Caki2 (cell line): ENCODE results near the gene TAF3. TPM values are rescaled to one million over a fixed set of nuclear protein-coding genes. Genes with fewer than 3 reads are reported as not detected.
"Not testable (repeated sequence)": the region's sequence is repeated elsewhere in the genome, so short reads cannot be mapped to it uniquely, and the experiment has no call there.

Experiments used
- DNase-seq: peaks from one replicate; pipeline ENCODE4 v3.0.0-alpha.2; 2015; ENCODE audit warnings: low read depth
- in situ Hi-C: cut with HindIII; loops from 2 replicates; pipeline ENCODE4 v1.10.0; 2016; ENCODE audit warnings: low sequenced_read_pairs, low pct_unique_long_range_greater_than_20kb, mixed read lengths
- total RNA-seq: library from RNA; depleted of rRNA; stranded (reverse); fragments of >200 nt; shearing (Covaris generic); gene quantifications from 2 replicates; pipeline ENCODE4 v1.2.3, GENCODE V29; 2014; ENCODE audit warnings: low replicate concordance

TAF3 gene
- total RNA-seq, 1 experiment from 2014 or later = 1.0 TPM

GRCh38 chr10:7808686-7809267 is 9.5 kb upstream of the TAF3 start:
- no peak for DNase-seq
- in situ Hi-C loops = no loop called here

- DNase-seq = no peak
- in situ Hi-C loops = no loop called here
These were observed 7.9 kb upstream of the TAF3 start for GRCh38 chr10:7810443-7810842.

- no peak for DNase-seq
- in situ Hi-C loops = no loop called here
These were observed 7.3 kb upstream of the TAF3 start for GRCh38 chr10:7811000-7811399.

GRCh38 chr10:7811743-7812142 is 6.6 kb upstream of the TAF3 start:
- in situ Hi-C loops, DNase-seq: not testable (repeated sequence)

- in situ Hi-C loops = no loop called here
- DNase-seq = no peak
These were observed 4.8 kb upstream of the TAF3 start for GRCh38 chr10:7813481-7813880.

- DNase-seq = no peak
- in situ Hi-C loops = no loop called here
These were observed 729 bp upstream of the TAF3 start for GRCh38 chr10:7817576-7817975.

GRCh38 chr10:7817984-7818294 is 366 bp upstream of the TAF3 start:
- DNase-seq = no peak
- in situ Hi-C loops = no loop called here

GRCh38 chr10:7819121-7819460 is 786 bp downstream of the TAF3 start:
- peak; percentile 57 for DNase-seq
- in situ Hi-C loops = no loop called here

- no peak for DNase-seq
- in situ Hi-C loops = no loop called here
These were observed 5.9 kb downstream of the TAF3 start for GRCh38 chr10:7824251-7824650.

GRCh38 chr10:7826971-7827370 is 8.7 kb downstream of the TAF3 start:
- peak; percentile 60 for DNase-seq
- in situ Hi-C loops = no loop called here

GRCh38 chr10:7829289-7829834 is 11.1 kb downstream of the TAF3 start:
- no peak for DNase-seq
- in situ Hi-C loops = no loop called here

GRCh38 chr10:7832060-7832459 is 13.8 kb downstream of the TAF3 start:
- no peak for DNase-seq
- in situ Hi-C loops = no loop called here

GRCh38 chr10:7833210-7833609 is 14.9 kb downstream of the TAF3 start:
- in situ Hi-C loops = no loop called here
- DNase-seq = no peak

- in situ Hi-C loops = no loop called here
- DNase-seq = no peak
These were observed 16.0 kb downstream of the TAF3 start for GRCh38 chr10:7834262-7834661.

- in situ Hi-C loops = no loop called here
- DNase-seq = no peak
These were observed 18.3 kb downstream of the TAF3 start for GRCh38 chr10:7836571-7836970.

- in situ Hi-C loops = no loop called here
- DNase-seq = no peak
These were observed 28.3 kb downstream of the TAF3 start for GRCh38 chr10:7846591-7846990.

GRCh38 chr10:7853226-7853842 is 35.0 kb downstream of the TAF3 start:
- DNase-seq = peak; percentile 14
- in situ Hi-C loops = no loop called here

GRCh38 chr10:7853890-7854289 is 35.6 kb downstream of the TAF3 start:
- DNase-seq = peak; percentile 35

GRCh38 chr10:7855205-7855604 is 36.9 kb downstream of the TAF3 start:
- DNase-seq = no peak
- in situ Hi-C loops = no loop called here

More at GRCh38 chr10:7853890-7854289, 35.6 kb downstream of the TAF3 start:
- in situ Hi-C loops = no loop called here

- peak; percentile 60 for DNase-seq
- in situ Hi-C loops = no loop called here
These were observed 38.4 kb downstream of the TAF3 start for GRCh38 chr10:7856678-7857077.
